ENCODE data around the gene CRYL1. TPM values are rescaled to one million over a fixed set of nuclear protein-coding genes. Genes with fewer than 3 reads are reported as not detected.

CRYL1 gene
- total and polyA plus RNA-seq, 4 donors = 14.1 to 24.1 (median 22.1) TPM

GRCh38 chr13:20501592-20501991, 24.1 kb downstream of the CRYL1 start:
- Histone ChIP-seq H3K36me3 (ENCODE audit: control insufficient read depth in 4 of 4, insufficient read depth in 4 of 4, low read length in 4 of 4) (peaks cover 0 to 8% (median 0%) of the 10 kb centered on the region in 4 donors), H3K27ac (ENCODE audit: low read depth in 1 of 2, low read length in 1 of 2) (no peak overlapping the region), H3K4me3 (no peak overlapping the region), H3K4me1 (ENCODE audit: control insufficient read depth in 5 of 5, insufficient read depth in 5 of 5, low read length in 5 of 5) (peaks cover 0 to 3% (median 0%) of the 10 kb centered on the region in 5 donors), H3K27me3 (ENCODE audit: control insufficient read depth in 3 of 3, insufficient read depth in 3 of 3, low read length in 2 of 3) (no peaks in the 10 kb centered on the region), H3K9me3 (ENCODE audit: control insufficient read depth in 4 of 4, insufficient read depth in 3 of 4, low read length in 3 of 4) (peaks cover 0 to 4% (median 0%) of the 10 kb centered on the region in 4 donors), H3K9ac (ENCODE audit: insufficient read depth in 1 of 2, low read length in 2 of 2) (no peak overlapping the region)
- no peak for ATAC-seq (ENCODE audit: insufficient read depth, low FRiP score)
- DNase-seq = no peak
- 65 to 70% methylated on average over 4 of the region's 4 CpGs for WGBS, 2 donors
- TF ChIP-seq CTCF (IDR thresholded peaks at IDR 0.05; ENCODE audit: control extremely low read depth, extremely low read depth) = no peak

GRCh38 chr13:20501120-20501519, 24.5 kb downstream of the CRYL1 start:
- H3K27ac ChIP-seq (ENCODE audit: low read depth in 1 of 2, low read length in 1 of 2) = no peak overlapping the region

DNA sequence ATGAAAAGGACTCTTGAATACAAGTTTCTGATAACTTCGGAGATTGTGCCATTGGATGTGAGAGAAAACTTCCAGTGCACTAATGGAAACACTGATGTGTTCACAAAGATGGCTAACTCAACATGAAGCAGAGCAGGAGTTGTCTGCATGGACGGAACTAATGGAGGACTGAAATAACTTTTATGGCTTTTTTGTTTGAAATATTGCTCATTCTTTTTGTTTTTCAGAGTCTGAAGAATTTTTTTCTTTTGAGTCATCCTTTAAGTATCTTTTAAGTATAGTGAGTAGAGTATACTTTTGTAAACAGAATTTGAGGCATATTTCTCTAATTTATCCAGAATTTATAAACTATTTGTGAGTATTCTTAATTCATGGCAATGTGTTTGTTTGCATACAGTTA, 25.7 kb downstream of the CRYL1 start:
- Histone ChIP-seq H3K4me1 (ENCODE audit: control insufficient read depth in 5 of 5, insufficient read depth in 5 of 5, low read length in 5 of 5) (peaks cover 0 to 10% (median 0%) of the 10 kb centered on the region in 5 donors), H3K36me3 (ENCODE audit: control insufficient read depth in 4 of 4, insufficient read depth in 4 of 4, low read length in 4 of 4) (peaks cover 0 to 5% (median 0%) of the 10 kb centered on the region in 4 donors), H3K9me3 (ENCODE audit: control insufficient read depth in 4 of 4, insufficient read depth in 3 of 4, low read length in 3 of 4) (peaks cover 0 to 4% (median 0%) of the 10 kb centered on the region in 4 donors), H3K27me3 (ENCODE audit: control insufficient read depth in 3 of 3, insufficient read depth in 3 of 3, low read length in 2 of 3) (no peaks in the 10 kb centered on the region), H3K27ac (ENCODE audit: low read depth in 1 of 2, low read length in 1 of 2) (no peak overlapping the region), H3K9ac (ENCODE audit: insufficient read depth in 1 of 2, low read length in 2 of 2) (no peak overlapping the region), H3K4me3 (no peak overlapping the region)
- no peak for TF ChIP-seq CTCF (IDR thresholded peaks at IDR 0.05; ENCODE audit: control extremely low read depth, extremely low read depth)
- no peak for DNase-seq
- no peak for ATAC-seq (ENCODE audit: insufficient read depth, low FRiP score)
- WGBS, 2 donors = 94 to 98% methylated on average over 2 of the region's 2 CpGs

More at GRCh38 chr13:20501120-20501519, 24.5 kb downstream of the CRYL1 start:
- Histone ChIP-seq H3K4me3 (no peak overlapping the region), H3K4me1 (ENCODE audit: control insufficient read depth in 5 of 5, insufficient read depth in 5 of 5, low read length in 5 of 5) (peaks cover 0 to 3% (median 0%) of the 10 kb centered on the region in 5 donors), H3K36me3 (ENCODE audit: control insufficient read depth in 4 of 4, insufficient read depth in 4 of 4, low read length in 4 of 4) (peaks cover 0 to 8% (median 0%) of the 10 kb centered on the region in 4 donors), H3K27me3 (ENCODE audit: control insufficient read depth in 3 of 3, insufficient read depth in 3 of 3, low read length in 2 of 3) (no peaks in the 10 kb centered on the region), H3K9me3 (ENCODE audit: control insufficient read depth in 4 of 4, insufficient read depth in 3 of 4, low read length in 3 of 4) (peaks cover 0 to 4% (median 0%) of the 10 kb centered on the region in 4 donors), H3K9ac (ENCODE audit: insufficient read depth in 1 of 2, low read length in 2 of 2) (no peak overlapping the region)
- no peak for ATAC-seq (ENCODE audit: insufficient read depth, low FRiP score)
- no peak for TF ChIP-seq CTCF (IDR thresholded peaks at IDR 0.05; ENCODE audit: control extremely low read depth, extremely low read depth)
- DNase-seq = no peak
- 85 to 91% methylated on average over 2 of the region's 2 CpGs for WGBS, 2 donors

DNA sequence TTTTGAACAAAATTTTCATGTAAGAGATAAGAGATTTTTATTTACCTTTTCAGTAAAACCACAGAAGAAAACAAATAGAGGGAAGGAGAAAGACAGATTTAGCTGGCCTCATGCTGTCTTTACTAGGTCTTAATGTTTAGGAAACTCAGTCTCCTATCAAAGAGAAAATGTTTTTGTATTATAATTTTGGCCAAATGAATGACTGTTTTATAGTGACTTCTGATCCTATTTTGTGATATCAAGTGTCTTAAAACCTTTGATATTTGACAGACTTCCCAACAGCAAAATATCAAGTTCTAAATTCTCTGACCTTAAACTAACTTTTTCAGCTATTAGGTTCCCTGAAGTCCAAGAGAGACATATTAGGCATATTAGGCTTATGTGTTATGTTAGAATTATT, 27.0 kb downstream of the CRYL1 start:
- Histone ChIP-seq H3K27ac (ENCODE audit: low read depth in 1 of 2, low read length in 1 of 2) (no peak overlapping the region), H3K4me1 (ENCODE audit: control insufficient read depth in 5 of 5, insufficient read depth in 5 of 5, low read length in 5 of 5) (peaks cover 0 to 10% (median 0%) of the 10 kb centered on the region in 5 donors), H3K9me3 (ENCODE audit: control insufficient read depth in 4 of 4, insufficient read depth in 3 of 4, low read length in 3 of 4) (peaks cover 0 to 4% (median 0%) of the 10 kb centered on the region in 4 donors), H3K36me3 (ENCODE audit: control insufficient read depth in 4 of 4, insufficient read depth in 4 of 4, low read length in 4 of 4) (peaks cover 0 to 5% (median 0%) of the 10 kb centered on the region in 4 donors), H3K4me3 (no peak overlapping the region), H3K9ac (ENCODE audit: insufficient read depth in 1 of 2, low read length in 2 of 2) (no peak overlapping the region), H3K27me3 (ENCODE audit: control insufficient read depth in 3 of 3, insufficient read depth in 3 of 3, low read length in 2 of 3) (no peaks in the 10 kb centered on the region)
- TF ChIP-seq CTCF (IDR thresholded peaks at IDR 0.05; ENCODE audit: control extremely low read depth, extremely low read depth) = no peak
- no peak for ATAC-seq (ENCODE audit: insufficient read depth, low FRiP score)
- no peak for DNase-seq
